Measurements from ENCODE around the gene CXCR5. TPM values are rescaled to one million over a fixed set of nuclear protein-coding genes. Genes with fewer than 3 reads are reported as not detected.

The CXCR5 gene
- total RNA-seq, 4 donors from 2014 or later, result 2.5 to 4.1 TPM; not detected in 2

- Histone ChIP-seq H3K27ac (peak overlapping the region; percentile 98 to 100 (median 100)), H3K27me3 (no peaks in the 10 kb centered on the region), H3K4me1 (peaks cover 79 to 98% (median 95%) of the 10 kb centered on the region in 4 donors), H3K9me3 (no peaks in the 10 kb centered on the region), H3K4me3 (no peak overlapping the region), H3K36me3 (no peaks in the 10 kb centered on the region)
- WGBS, 2 donors (ENCODE audit: low coverage in 1 of 2), result 0 to 21% methylated on average over 2 to 4 of the region's 9 CpGs
- intact Hi-C loops (cut with DNase I; ENCODE audit: low total_unique reads) (no loop called here), in situ Hi-C loops (cut with MboI; ENCODE audit: low pct_ligation_motif_present in 1 of 4, low pct_unique_long_range_greater_than_20kb in 1 of 4, low sequenced_read_pairs in 3 of 4) (no loop called here)
- DNase-seq, result no peak
- TF ChIP-seq POLR2AphosphoS5 (IDR thresholded peaks at IDR 0.05), result no peak
- no peak for TF ChIP-seq EP300 (IDR thresholded peaks at IDR 0.05; ENCODE audit: low read depth)
- TF ChIP-seq CTCF (IDR thresholded peaks at IDR 0.05), result no peak
- no peak for TF ChIP-seq POLR2A (IDR thresholded peaks at IDR 0.05)
Measured at GRCh38 chr11:118913411-118914125, 29.9 kb downstream of the CXCR5 start.

DNA sequence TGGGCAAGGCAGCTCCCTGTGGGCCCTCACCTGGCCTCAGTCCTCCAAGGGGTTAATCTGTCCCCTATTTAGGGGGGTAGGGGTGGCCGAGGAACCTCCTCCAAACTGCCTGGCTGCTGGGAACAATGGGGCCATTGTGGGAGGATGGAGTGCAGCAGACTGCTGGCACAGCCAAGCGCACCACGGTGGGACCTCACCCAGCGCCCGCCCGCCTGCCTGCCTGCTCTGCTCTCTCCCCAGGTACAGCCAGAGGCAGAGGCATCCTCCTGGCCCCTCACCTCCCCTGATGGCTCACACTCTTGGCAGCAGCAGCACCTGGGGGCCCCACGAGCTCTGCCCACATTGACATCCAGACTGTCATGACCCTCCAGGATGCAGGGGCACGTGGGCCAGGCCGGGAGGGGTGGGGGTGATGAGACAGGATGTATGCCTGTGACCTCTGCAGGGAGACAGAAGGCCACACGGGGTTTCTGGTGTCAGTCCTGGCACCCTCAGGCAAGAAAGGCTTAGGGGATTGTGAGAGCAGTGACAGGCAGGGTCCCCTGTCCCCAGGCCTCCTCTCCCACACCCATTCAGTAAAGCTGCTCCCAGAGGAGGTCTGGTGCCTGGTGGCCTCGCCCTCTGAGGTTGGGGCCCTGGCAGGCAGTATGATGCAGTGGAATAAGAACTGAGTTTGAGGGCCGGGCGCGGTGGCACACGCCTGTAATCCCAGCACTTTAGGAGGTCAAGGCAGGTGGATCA lies 30.7 kb downstream of the CXCR5 start:
- Histone ChIP-seq H3K9me3 (no peaks in the 10 kb centered on the region), H3K27ac (peak overlapping the region; percentile 98 to 100 (median 100)), H3K36me3 (no peaks in the 10 kb centered on the region), H3K4me1 (peaks cover 82 to 100% (median 99%) of the 10 kb centered on the region in 4 donors), H3K27me3 (no peaks in the 10 kb centered on the region), H3K4me3 (no peak overlapping the region)
- 10 to 20% methylated on average over 2 to 13 of the region's 15 CpGs for WGBS, 2 donors (ENCODE audit: low coverage in 1 of 2)
- in situ Hi-C loops (cut with MboI; ENCODE audit: low pct_ligation_motif_present in 1 of 4, low pct_unique_long_range_greater_than_20kb in 1 of 4, low sequenced_read_pairs in 3 of 4) (no loop called here), intact Hi-C loops (cut with DNase I; ENCODE audit: low total_unique reads) (no loop called here)
- TF ChIP-seq CTCF (IDR thresholded peaks at IDR 0.05) (no peak), EP300 (IDR thresholded peaks at IDR 0.05; ENCODE audit: low read depth) (no peak), POLR2AphosphoS5 (IDR thresholded peaks at IDR 0.05) (no peak), POLR2A (IDR thresholded peaks at IDR 0.05) (no peak)
- DNase-seq, result peak; percentile 65

GRCh38 chr11:118914987-118915386 lies 31.3 kb downstream of the CXCR5 start:
- H3K4me3 ChIP-seq, result no peak overlapping the region
- intact Hi-C loops (cut with DNase I; ENCODE audit: low total_unique reads) (no loop called here), in situ Hi-C loops (cut with MboI; ENCODE audit: low pct_ligation_motif_present in 1 of 4, low pct_unique_long_range_greater_than_20kb in 1 of 4, low sequenced_read_pairs in 3 of 4) (no loop called here)
- no peak for DNase-seq
- no peaks in the 10 kb centered on the region for H3K27me3 ChIP-seq
- peaks cover 88 to 100% (median 99%) of the 10 kb centered on the region in 4 donors for H3K4me1 ChIP-seq
- peak overlapping the region; percentile 98 to 100 (median 100) for H3K27ac ChIP-seq
- 70% methylated on average over 4 of the region's 4 CpGs; no CpG with 5 or more reads in 1 of the 2 donors for whole genome bisulfite sequencing, 2 donors (ENCODE audit: low coverage in 1 of 2)
- no peaks in the 10 kb centered on the region for H3K36me3 ChIP-seq
- H3K9me3 ChIP-seq, result no peaks in the 10 kb centered on the region
- TF ChIP-seq POLR2AphosphoS5 (IDR thresholded peaks at IDR 0.05), result no peak
- no peak for TF ChIP-seq POLR2A (IDR thresholded peaks at IDR 0.05)
- no peak for TF ChIP-seq CTCF (IDR thresholded peaks at IDR 0.05)

- in situ Hi-C loops (cut with MboI; ENCODE audit: low pct_ligation_motif_present in 1 of 4, low pct_unique_long_range_greater_than_20kb in 1 of 4, low sequenced_read_pairs in 3 of 4) (no loop called here), intact Hi-C loops (cut with DNase I; ENCODE audit: low total_unique reads) (no loop called here)
- WGBS, 2 donors (ENCODE audit: low coverage in 1 of 2), result 97% methylated on average over 2 of the region's 2 CpGs; no CpG with 5 or more reads in 1 of the 2 donors
Measured at GRCh38 chr11:118915396-118915795, 31.7 kb downstream of the CXCR5 start.

More at GRCh38 chr11:118915396-118915795, 31.7 kb downstream of the CXCR5 start:
- DNase-seq, result no peak
- H3K27me3 ChIP-seq, result no peaks in the 10 kb centered on the region
- H3K9me3 ChIP-seq, result no peaks in the 10 kb centered on the region
- no peak for TF ChIP-seq CTCF (IDR thresholded peaks at IDR 0.05)
- H3K27ac ChIP-seq, result peak overlapping the region; percentile 98 to 100 (median 100)
- H3K4me3 ChIP-seq, result no peak overlapping the region
- no peaks in the 10 kb centered on the region for H3K36me3 ChIP-seq
- peaks cover 88 to 100% (median 99%) of the 10 kb centered on the region in 4 donors for H3K4me1 ChIP-seq
